B cell (primary cell): ENCODE measurements around the gene THBS2. TPM values are rescaled to one million over a fixed set of nuclear protein-coding genes. Genes with fewer than 3 reads are reported as not detected.

Source experiments
- ATAC-seq: fragments of 200-7000 bp; cut with Tn5 transposase; one replicate; pipeline ENCODE4 v1.10.0; 2021; ENCODE audit warnings: low read depth, mild to moderate bottlenecking, moderate number of reproducible peaks, moderate library complexity
- CTCF ChIA-PET: fragments of 350-600 bp; sonication (Branson Sonifier 250); formaldehyde crosslinking; loops from one replicate; lab custom pipeline; 2021; ENCODE audit warnings: antibody characterized with exemption, inconsistent platforms; lab: Charles Lee
- POLR2A ChIA-PET: fragments of 350-600 bp; sonication (Branson Sonifier 250); formaldehyde crosslinking; loops from one replicate; lab custom pipeline; 2021; ENCODE audit warnings: antibody characterized with exemption; lab: Charles Lee
- DNase-seq: peaks from one replicate; pipeline ENCODE4 v3.0.0; 2013
- H2AFZ ChIP-seq: 2 replicates; pipeline ENCODE4 v1.6.1; 2012; ENCODE audit warnings: mild to moderate bottlenecking, low read depth, low read length; ENCODE audit not compliant: insufficient read depth, poor library complexity, severe bottlenecking
- H3K27ac ChIP-seq, 2 donors: 1 replicate in 1 of 2; 2 replicates in 1 of 2; pipeline ENCODE4 v1.5.1; 2012 to 2013; ENCODE audit warnings: low read length in 2 of 2, mild to moderate bottlenecking in 2 of 2, moderate library complexity in 1 of 2
- H3K27me3 ChIP-seq, 4 experiments: fragments of 200-600 bp in 1 of 4; sonication (generic) in 1 of 4; replicated peaks in 1 of 4; 1 replicate in 2 of 4; 2 replicates in 2 of 4; pipeline versions ENCODE4 v1.6.1 to v1.7.0; 2013 to 2016; ENCODE audit warnings: low read length in 3 of 4, mild to moderate bottlenecking in 2 of 4, mixed read lengths in 1 of 4, moderate library complexity in 1 of 4; ENCODE audit not compliant: insufficient read depth in 4 of 4, control insufficient read depth in 3 of 4; ENCODE audit errors: control extremely low read depth in 1 of 4
- H3K36me3 ChIP-seq, 2 experiments: replicated peaks in 1 of 2; 1 replicate in 1 of 2; 2 replicates in 1 of 2; pipeline versions ENCODE4 v1.6.1 to v1.7.1; 2013; ENCODE audit warnings: low read length in 1 of 2; ENCODE audit not compliant: insufficient read depth in 2 of 2, control insufficient read depth in 1 of 2; ENCODE audit errors: control extremely low read depth in 1 of 2, extremely low read depth in 1 of 2
- H3K4me1 ChIP-seq, 2 donors: fragments of 200-600 bp in 1 of 2; sonication (generic) in 1 of 2; 1 replicate in 1 of 2; 2 replicates in 1 of 2; pipeline versions ENCODE4 v1.5.1 to v1.6.1; 2013 to 2017; ENCODE audit warnings: low read length in 2 of 2; ENCODE audit not compliant: control insufficient read depth in 2 of 2, insufficient read depth in 2 of 2
- H3K4me2 ChIP-seq: replicated peaks from 2 replicates; pipeline ENCODE3; 2012; ENCODE audit warnings: mild to moderate bottlenecking, low read depth, low read length; ENCODE audit not compliant: poor library complexity, severe bottlenecking
- H3K4me3 ChIP-seq, 5 experiments: fragments of 200-600 bp in 1 of 5; sonication (generic) in 1 of 5; 1 replicate in 3 of 5; 2 replicates in 2 of 5; pipeline versions ENCODE4 v1.5.1 to v1.7.0; 2011 to 2016; ENCODE audit warnings: low read length in 4 of 5, mild to moderate bottlenecking in 4 of 5, low read depth in 2 of 5, control low read depth in 1 of 5, moderate library complexity in 1 of 5; ENCODE audit not compliant: insufficient read depth in 1 of 5; ENCODE audit errors: control extremely low read depth in 1 of 5, extremely low read depth in 1 of 5
- H3K79me2 ChIP-seq: fragments of 200-600 bp; sonication (generic); one replicate; pipeline ENCODE4 v1.6.0; 2016; ENCODE audit warnings: low read length; ENCODE audit not compliant: control insufficient read depth, insufficient read depth
- H3K9ac ChIP-seq: fragments of 200-600 bp; sonication (generic); 2 replicates; pipeline ENCODE4 v1.6.1; 2017; ENCODE audit warnings: mild to moderate bottlenecking, low read length, moderate library complexity
- H3K9me3 ChIP-seq, 3 donors: one replicate each; pipeline versions ENCODE4 v1.6.1 to v1.7.1; 2013; ENCODE audit warnings: low read length in 2 of 3; ENCODE audit not compliant: control insufficient read depth in 2 of 3, insufficient read depth in 1 of 3; ENCODE audit errors: control extremely low read depth in 1 of 3
- H4K20me1 ChIP-seq: 2 replicates; pipeline ENCODE4 v1.6.0; 2012; ENCODE audit warnings: mild to moderate bottlenecking, low read length; ENCODE audit not compliant: insufficient read depth, control insufficient read depth, poor library complexity, severe bottlenecking
- H3K27ac Mint-ChIP-seq: one replicate; pipeline ENCODE4 v1.8.0; 2021; ENCODE audit warnings: mixed read lengths
- H3K27me3 Mint-ChIP-seq: one replicate; pipeline ENCODE4 v1.8.0; 2021; ENCODE audit warnings: mixed read lengths
- H3K4me1 Mint-ChIP-seq: one replicate; pipeline ENCODE4 v1.8.0; 2021; ENCODE audit warnings: mixed read lengths
- H3K4me3 Mint-ChIP-seq: one replicate; pipeline ENCODE4 v1.8.0; 2021; ENCODE audit warnings: mixed read lengths
- H3K9me3 Mint-ChIP-seq: one replicate; pipeline ENCODE4 v1.8.0; 2022; ENCODE audit warnings: mixed read lengths; ENCODE audit not compliant: insufficient read depth
- EZH2 ChIP-seq: IDR thresholded peaks from 2 replicates; pipeline ENCODE4 v1.6.1; 2012; ENCODE audit warnings: borderline replicate concordance, low read depth, mild to moderate bottlenecking, moderate library complexity, low read length; ENCODE audit not compliant: insufficient read depth, poor library complexity, severe bottlenecking
- WGBS: methylation state at CpG from one replicate; pipeline ENCODE4 v1.1.5; 2013; ENCODE audit warnings: missing lambda C conversion rate; ENCODE audit not compliant: insufficient coverage; 5-methylcytosine and 5-hydroxymethylcytosine counted together
- intact Hi-C: fragments of 100-400 bp; cut with micrococcal nuclease; formaldehyde crosslinking; loops from one replicate; pipeline ENCODE4 v1.10.0; 2022
- polyA plus RNA-seq: library from polyadenylated mRNA; depleted of rRNA; stranded (reverse); fragments of >200 nt; gene quantifications from 2 replicates; pipeline ENCODE4 v1.2.3, GENCODE V29; 2012
- total RNA-seq, 2 donors: library from RNA; stranded (reverse); fragments of 120-200 nt in 1 of 2; gene quantifications; 1 replicate in 1 of 2; 2 replicates in 1 of 2; pipeline versions ENCODE4 v1.2.3 to v1.2.4, GENCODE V29; 2013 to 2022
- TF ChIP-seq, protein P1 (sequence below): fragments of 200-600 bp; IDR thresholded peaks from one replicate; pipeline ENCODE4 v1.8.0; 2022; ENCODE audit warnings: antibody characterized with exemption, mild to moderate bottlenecking

Gene THBS2
- total and polyA plus RNA-seq, 2 donors (not counting 1 experiment from before 2014, with no cell fraction given), result not detected

DNA sequence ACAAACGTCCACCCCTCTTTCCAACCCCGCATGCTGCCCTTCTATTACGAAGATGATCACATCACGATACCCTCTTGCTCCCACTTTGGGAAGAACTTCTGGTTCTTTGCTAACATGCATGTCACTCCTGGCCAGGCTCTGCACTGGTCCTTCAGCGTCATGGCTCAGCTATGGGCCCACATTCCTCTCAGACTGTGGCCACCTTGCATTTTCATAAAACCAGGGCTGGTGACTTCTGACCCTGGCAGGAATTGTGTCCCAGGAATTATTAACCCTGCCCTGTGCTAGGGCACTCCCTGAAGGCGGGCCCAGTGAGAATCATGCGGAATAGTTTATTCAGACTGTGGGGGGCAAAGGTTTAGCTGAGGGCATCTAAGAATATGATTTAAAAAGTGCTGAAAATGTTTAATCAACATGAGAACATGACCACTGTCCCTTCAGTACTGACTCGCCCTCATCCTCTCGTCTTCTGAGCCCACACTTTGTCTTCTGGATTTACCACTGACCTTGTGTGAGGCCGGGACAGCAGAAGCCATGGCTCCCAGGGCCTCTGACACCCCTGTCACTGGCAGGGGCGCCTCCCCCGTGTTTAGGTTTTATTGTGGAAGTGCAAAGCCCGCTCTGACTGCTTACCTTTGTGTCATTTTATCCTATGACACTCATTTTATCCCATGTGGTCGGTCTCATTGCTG, 38.1 kb upstream of the THBS2 start:
- no peak overlapping the region for H3K27ac ChIP-seq
- H3K4me2 ChIP-seq, result no peak overlapping the region
- intact Hi-C loops, result no loop called here
- DNase-seq (no peak), ATAC-seq (no peak)
- H3K27me3 Mint-ChIP-seq, result peaks cover 6% of the 10 kb centered on the region
- no peak overlapping the region for H3K9ac ChIP-seq
- WGBS, result 85% methylated on average over 7 of the region's 14 CpGs
- H3K27ac Mint-ChIP-seq, result no peak overlapping the region
- H3K4me1 Mint-ChIP-seq, result no peaks in the 10 kb centered on the region
- no peak overlapping the region for H3K4me3 ChIP-seq
- H3K4me3 Mint-ChIP-seq, result no peak overlapping the region
- H4K20me1 ChIP-seq, result no peaks in the 10 kb centered on the region
- no peaks in the 10 kb centered on the region for H3K79me2 ChIP-seq
- TF ChIP-seq, protein P1, sequence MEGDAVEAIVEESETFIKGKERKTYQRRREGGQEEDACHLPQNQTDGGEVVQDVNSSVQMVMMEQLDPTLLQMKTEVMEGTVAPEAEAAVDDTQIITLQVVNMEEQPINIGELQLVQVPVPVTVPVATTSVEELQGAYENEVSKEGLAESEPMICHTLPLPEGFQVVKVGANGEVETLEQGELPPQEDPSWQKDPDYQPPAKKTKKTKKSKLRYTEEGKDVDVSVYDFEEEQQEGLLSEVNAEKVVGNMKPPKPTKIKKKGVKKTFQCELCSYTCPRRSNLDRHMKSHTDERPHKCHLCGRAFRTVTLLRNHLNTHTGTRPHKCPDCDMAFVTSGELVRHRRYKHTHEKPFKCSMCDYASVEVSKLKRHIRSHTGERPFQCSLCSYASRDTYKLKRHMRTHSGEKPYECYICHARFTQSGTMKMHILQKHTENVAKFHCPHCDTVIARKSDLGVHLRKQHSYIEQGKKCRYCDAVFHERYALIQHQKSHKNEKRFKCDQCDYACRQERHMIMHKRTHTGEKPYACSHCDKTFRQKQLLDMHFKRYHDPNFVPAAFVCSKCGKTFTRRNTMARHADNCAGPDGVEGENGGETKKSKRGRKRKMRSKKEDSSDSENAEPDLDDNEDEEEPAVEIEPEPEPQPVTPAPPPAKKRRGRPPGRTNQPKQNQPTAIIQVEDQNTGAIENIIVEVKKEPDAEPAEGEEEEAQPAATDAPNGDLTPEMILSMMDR, result no peak
- no peak for TF ChIP-seq EZH2
- CTCF ChIA-PET, result no interaction called here
- no peaks in the 10 kb centered on the region for H3K9me3 Mint-ChIP-seq
- POLR2A ChIA-PET, result no interaction called here
- H3K36me3 ChIP-seq, result no peaks in the 10 kb centered on the region
- H3K27me3 ChIP-seq, result no peaks in the 10 kb centered on the region
- H3K4me1 ChIP-seq, result no peaks in the 10 kb centered on the region
- H2AFZ ChIP-seq, result no peak overlapping the region
- H3K9me3 ChIP-seq, result peaks cover 0 to 3% (median 0%) of the 10 kb centered on the region in 3 donors

- no peaks in the 10 kb centered on the region for H3K9me3 Mint-ChIP-seq
- no peak overlapping the region for H3K4me3 Mint-ChIP-seq
- Histone ChIP-seq H4K20me1 (no peaks in the 10 kb centered on the region), H2AFZ (no peak overlapping the region), H3K36me3 (no peaks in the 10 kb centered on the region), H3K27me3 (no peaks in the 10 kb centered on the region), H3K4me3 (no peak overlapping the region), H3K27ac (no peak overlapping the region), H3K4me2 (no peak overlapping the region), H3K9me3 (no peaks in the 10 kb centered on the region), H3K4me1 (no peaks in the 10 kb centered on the region), H3K79me2 (no peaks in the 10 kb centered on the region), H3K9ac (no peak overlapping the region)
- peaks cover 3% of the 10 kb centered on the region for H3K27me3 Mint-ChIP-seq
- POLR2A ChIA-PET, result no interaction called here
- ATAC-seq (no peak), DNase-seq (no peak)
- CTCF ChIA-PET, result no interaction called here
- H3K27ac Mint-ChIP-seq, result no peak overlapping the region
- WGBS, result 75% methylated on average over 8 of the region's 9 CpGs
- H3K4me1 Mint-ChIP-seq, result no peaks in the 10 kb centered on the region
- intact Hi-C loops, result no loop called here
- TF ChIP-seq, protein P1, result no peak
- TF ChIP-seq EZH2, result no peak
Observed at GRCh38 chr6:169291148-169291547, 37.5 kb upstream of the THBS2 start.
